ENCODE data around the gene CCR5.
"Not testable (repeated sequence)": the region's sequence is repeated elsewhere in the genome, so short reads cannot be mapped to it uniquely, and the experiment has no call there.

The CCR5 gene

DNA sequence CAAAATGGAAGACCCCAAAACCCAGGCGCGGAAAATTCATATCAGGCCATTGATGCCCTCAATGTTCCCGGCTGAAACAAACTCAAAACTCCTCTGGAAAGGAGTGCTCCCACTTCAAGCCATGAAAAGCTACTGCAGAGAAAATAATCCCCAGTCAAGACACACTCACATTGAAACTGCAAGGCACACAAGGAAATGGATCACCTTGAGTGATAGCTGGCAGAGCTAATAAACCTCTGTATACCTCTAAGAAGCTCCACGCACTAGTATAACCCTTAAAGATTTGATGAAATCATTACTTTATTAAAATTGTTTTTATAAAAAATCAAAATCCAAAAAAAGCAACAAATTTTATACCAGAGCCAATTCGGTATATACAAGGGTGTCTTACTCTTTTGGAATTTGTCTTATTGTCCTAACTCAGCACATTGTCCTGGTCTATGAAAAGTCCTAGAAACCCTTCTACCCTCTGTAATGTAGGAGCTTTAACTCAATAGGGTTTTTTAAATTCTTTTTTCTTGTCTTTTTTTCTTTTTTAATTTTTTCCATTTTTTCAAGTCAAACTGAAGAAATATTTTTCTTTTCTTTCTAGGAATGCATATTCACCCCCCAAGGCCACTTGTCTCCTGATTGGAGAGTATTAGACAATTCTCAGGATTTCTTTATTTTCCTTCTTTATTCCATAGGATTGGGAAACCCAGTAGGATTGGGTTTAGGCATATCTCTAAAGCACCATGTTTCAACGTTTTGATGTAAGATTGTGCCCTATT lies 27.6 kb downstream of the CCR5 start:
- H3K27ac ChIP-seq, result no peak overlapping the region
- TF ChIP-seq, protein P1, sequence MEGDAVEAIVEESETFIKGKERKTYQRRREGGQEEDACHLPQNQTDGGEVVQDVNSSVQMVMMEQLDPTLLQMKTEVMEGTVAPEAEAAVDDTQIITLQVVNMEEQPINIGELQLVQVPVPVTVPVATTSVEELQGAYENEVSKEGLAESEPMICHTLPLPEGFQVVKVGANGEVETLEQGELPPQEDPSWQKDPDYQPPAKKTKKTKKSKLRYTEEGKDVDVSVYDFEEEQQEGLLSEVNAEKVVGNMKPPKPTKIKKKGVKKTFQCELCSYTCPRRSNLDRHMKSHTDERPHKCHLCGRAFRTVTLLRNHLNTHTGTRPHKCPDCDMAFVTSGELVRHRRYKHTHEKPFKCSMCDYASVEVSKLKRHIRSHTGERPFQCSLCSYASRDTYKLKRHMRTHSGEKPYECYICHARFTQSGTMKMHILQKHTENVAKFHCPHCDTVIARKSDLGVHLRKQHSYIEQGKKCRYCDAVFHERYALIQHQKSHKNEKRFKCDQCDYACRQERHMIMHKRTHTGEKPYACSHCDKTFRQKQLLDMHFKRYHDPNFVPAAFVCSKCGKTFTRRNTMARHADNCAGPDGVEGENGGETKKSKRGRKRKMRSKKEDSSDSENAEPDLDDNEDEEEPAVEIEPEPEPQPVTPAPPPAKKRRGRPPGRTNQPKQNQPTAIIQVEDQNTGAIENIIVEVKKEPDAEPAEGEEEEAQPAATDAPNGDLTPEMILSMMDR (conservative IDR thresholded peaks at IDR 0.05), result no peak
- no peak for TF ChIP-seq ZFX (IDR thresholded peaks at IDR 0.05)

DNA sequence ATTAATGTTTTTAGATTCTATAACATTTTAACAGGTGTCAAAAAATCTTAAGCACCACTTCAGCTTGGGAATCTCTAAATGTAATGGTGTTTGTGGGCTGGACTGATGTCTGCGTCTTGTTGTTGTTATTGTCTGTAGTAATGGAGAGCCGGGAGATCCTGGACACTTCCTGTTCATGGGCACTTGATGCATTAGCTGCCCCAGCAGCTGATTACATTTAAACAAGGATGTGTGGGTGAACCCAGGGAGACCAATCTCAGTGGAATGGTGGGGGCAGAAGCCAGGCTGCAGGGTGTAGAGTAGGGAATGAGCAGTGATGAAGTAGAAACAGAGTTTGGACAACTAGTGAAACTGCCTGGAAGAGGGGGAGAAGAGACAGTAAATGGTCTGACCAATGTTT lies 28.4 kb downstream of the CCR5 start:
- H3K27ac ChIP-seq, result no peak overlapping the region
- TF ChIP-seq, protein P1 (conservative IDR thresholded peaks at IDR 0.05), result no peak
- TF ChIP-seq ZFX (IDR thresholded peaks at IDR 0.05), result no peak

DNA sequence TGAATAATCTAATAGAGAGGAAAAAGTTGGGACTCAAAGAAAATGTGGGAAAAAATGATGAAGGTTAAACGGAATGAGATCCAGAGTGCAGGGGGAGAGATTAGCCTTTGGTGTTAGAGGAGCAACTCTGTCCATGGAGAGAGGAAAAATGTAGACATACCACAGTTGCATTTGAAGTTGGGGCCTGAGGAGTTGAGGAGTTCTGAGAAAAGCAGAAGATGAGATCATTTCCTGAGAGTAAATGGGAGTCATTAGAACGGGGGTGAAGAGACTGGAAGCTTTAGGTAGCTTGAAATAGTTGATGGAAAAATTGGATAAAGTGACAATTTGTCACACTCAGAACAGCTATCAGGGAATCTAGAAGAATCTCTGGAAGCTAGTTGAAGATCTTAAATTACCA lies 28.8 kb downstream of the CCR5 start:
- H3K27ac ChIP-seq, result no peak overlapping the region
- TF ChIP-seq ZFX (IDR thresholded peaks at IDR 0.05), result no peak
- TF ChIP-seq, protein P1 (conservative IDR thresholded peaks at IDR 0.05), result no peak

DNA sequence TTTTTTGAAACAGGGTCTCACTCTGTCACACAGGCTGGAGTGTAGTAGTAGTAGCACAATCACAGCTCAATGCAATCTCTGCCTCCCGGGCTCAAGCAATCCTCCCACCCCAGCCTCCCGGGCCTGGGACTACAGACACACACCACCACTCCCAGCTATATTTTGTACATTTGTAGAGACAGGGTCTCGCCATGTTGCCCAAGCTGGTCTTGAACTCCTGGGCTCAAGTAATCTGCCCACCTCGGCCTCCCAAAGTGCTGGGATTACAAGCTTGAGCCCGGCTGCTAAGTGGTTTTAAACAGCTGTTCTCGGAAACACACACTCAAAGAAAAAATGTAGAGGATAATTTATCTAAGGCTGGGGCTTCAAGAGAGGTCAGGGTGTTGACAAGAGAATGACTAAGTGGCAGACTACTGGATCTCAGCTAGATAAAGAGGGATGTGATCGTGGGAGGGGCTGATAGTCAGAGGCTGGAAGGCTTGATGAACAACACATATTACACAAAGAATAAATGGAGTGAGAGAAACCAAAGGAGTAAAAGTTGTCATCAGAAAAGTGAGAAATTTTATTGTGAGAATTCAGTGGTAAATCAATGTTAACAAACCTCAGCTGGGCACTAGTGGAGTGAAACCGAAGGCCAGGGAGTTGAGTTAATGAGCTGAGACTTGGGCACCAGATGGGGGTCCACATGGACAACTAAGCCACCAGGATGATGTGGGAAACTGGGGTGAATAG lies 29.4 kb downstream of the CCR5 start:
- no peak for TF ChIP-seq ZFX (IDR thresholded peaks at IDR 0.05)
- TF ChIP-seq, protein P1 (conservative IDR thresholded peaks at IDR 0.05), result no peak
- no peak overlapping the region for H3K27ac ChIP-seq

DNA sequence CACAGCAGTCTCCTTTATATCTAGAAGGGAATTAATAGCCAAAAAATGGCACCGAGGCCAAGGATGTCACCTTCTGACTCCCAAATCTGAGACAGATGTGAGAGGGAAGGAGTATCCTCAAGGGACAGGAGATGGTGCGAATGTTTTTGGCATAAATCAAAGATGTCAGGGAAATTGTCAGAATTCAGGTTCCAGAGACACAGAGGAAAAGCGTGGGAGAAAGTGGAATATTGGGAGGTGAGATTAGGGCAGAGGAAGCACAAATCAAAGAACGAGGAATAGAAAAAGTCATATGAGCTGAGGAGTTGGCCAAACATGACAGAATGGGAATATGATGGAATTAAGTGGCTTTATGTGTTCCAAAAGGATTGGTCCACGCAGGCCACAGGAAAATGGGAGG lies 30.1 kb downstream of the CCR5 start:
- no peak for TF ChIP-seq ZFX (IDR thresholded peaks at IDR 0.05)
- TF ChIP-seq, protein P1 (conservative IDR thresholded peaks at IDR 0.05), result no peak
- no peak overlapping the region for H3K27ac ChIP-seq

DNA sequence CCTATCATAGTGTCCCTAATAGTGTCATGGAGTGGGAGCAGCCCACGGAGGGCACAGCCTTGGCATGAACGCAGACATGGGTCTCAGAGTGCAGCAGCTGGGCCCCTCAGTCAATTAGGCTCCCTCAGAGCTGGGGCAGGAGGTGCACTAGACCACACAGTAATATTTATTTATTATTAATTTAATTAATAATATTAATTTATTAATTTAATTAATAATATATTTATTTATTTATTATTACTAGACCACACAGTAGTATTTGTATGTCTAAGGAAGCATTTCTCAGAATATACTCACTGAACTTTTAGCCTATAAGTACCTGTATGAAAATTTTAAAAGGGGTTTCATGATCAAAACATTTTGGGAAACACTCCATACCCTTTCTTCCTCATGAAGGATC lies 30.8 kb downstream of the CCR5 start:
- H3K27ac ChIP-seq, result no peak overlapping the region
- TF ChIP-seq ZFX (IDR thresholded peaks at IDR 0.05), result no peak
- TF ChIP-seq, protein P1 (conservative IDR thresholded peaks at IDR 0.05), result no peak

DNA sequence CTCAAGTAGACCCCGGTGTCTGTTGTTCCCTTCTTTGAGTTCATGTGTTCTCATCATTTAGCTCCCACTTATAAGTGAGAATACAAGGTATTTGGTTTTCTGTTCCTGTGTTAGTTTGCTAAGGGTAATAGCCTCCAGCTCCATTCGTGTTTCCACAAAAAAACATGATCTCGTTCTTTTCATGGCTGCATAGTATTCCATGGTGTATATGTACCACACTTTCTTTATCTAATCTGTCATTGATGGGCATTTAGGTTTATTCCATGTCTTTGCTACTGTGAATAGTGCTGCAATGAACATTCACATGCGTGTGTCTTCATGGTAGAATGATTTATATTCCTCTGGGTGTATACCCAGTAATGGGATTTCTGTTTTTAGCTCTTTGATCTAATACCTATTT lies 32.2 kb downstream of the CCR5 start:
- not testable (repeated sequence) for H3K27ac ChIP-seq
